Aorta (tissue), 5 donors: ENCODE data around the gene SAP30. TPM values are rescaled to one million over a fixed set of nuclear protein-coding genes. Genes with fewer than 3 reads are reported as not detected.

ENCODE experiments used
- ATAC-seq: fragments of 200-7000 bp; cut with Tn5 transposase; one replicate; pipeline ENCODE4 v1.9.1; 2022; ENCODE audit warnings: moderate library complexity; ENCODE audit not compliant: low FRiP score
- DNase-seq, 2 donors: peaks; one replicate each; pipeline ENCODE4 v3.0.0-alpha.2; 2020
- H3K27ac ChIP-seq, 2 donors: one replicate each; pipeline ENCODE4 v1.5.1; 2013; ENCODE audit warnings: low read length in 2 of 2, mild to moderate bottlenecking in 2 of 2, moderate library complexity in 2 of 2, control low read depth in 1 of 2, inconsistent platforms in 1 of 2, low read depth in 1 of 2
- H3K27me3 ChIP-seq, 2 donors: one replicate each; pipeline ENCODE4 v1.6.1; 2013; ENCODE audit warnings: control low read depth in 1 of 2, low read length in 1 of 2, mild to moderate bottlenecking in 1 of 2, moderate library complexity in 1 of 2; ENCODE audit not compliant: insufficient read depth in 2 of 2, control insufficient read depth in 1 of 2
- H3K36me3 ChIP-seq, 2 donors: one replicate each; pipeline ENCODE4 v1.6.1; 2013; ENCODE audit warnings: control low read depth in 1 of 2, low read length in 1 of 2, mild to moderate bottlenecking in 1 of 2; ENCODE audit not compliant: insufficient read depth in 2 of 2, control insufficient read depth in 1 of 2
- H3K4me1 ChIP-seq, 2 donors: one replicate each; pipeline ENCODE4 v1.6.1; 2013; ENCODE audit warnings: low read length in 2 of 2, control low read depth in 1 of 2, mild to moderate bottlenecking in 1 of 2, moderate library complexity in 1 of 2; ENCODE audit not compliant: insufficient read depth in 2 of 2, control insufficient read depth in 1 of 2
- H3K4me3 ChIP-seq, 2 donors: one replicate each; pipeline ENCODE4 v1.5.1; 2013; ENCODE audit warnings: low read length in 2 of 2, control low read depth in 1 of 2, mild to moderate bottlenecking in 1 of 2
- H3K9me3 ChIP-seq: one replicate; pipeline ENCODE4 v1.6.1; 2013; ENCODE audit warnings: mild to moderate bottlenecking, low read length; ENCODE audit not compliant: control insufficient read depth
- WGBS, 2 donors: extraction: QIAGEN DNeasy Blood & Tissue Kit; methylation state at CpG; one replicate each; pipeline ENCODE4 v1.1.7; 2013; 5-methylcytosine and 5-hydroxymethylcytosine counted together
- intact Hi-C, 2 donors: fragments of 100-400 bp; cut with DNase I; formaldehyde crosslinking; loops; one replicate each; pipeline versions ENCODE4 v1.14.2 to v1.15.0; 2022
- long read RNA-seq, 2 donors: library from polyadenylated mRNA; unstranded; transcript quantifications; one replicate each; pipeline ENCODE4 v2.0.0, GENCODE V29; 2020 to 2021
- polyA plus RNA-seq, 2 donors: library from polyadenylated mRNA; stranded (reverse); fragments of 200-250 nt; gene quantifications; one replicate each; pipeline ENCODE4 v1.2.3, GENCODE V29; 2013
- total RNA-seq, 2 donors: library from RNA; stranded (reverse); fragmentation: NEBNext Ultra II Directional; extraction: Animal tissue kit (Norgen Biotek cat#: 25700); gene quantifications; one replicate each; pipeline ENCODE4 v1.2.1, GENCODE V29; 2021
- donor health status: healthy with polysubstance abuse.
- donor health status: Bipolar disorder and iron deficiency.
- donor health status: DM: no; HTN: no; CAD: no.
- donor health status: DM: no; HTN: no; CAD: no.
- donor health status: DM: yes; HTN: yes; CAD: no.

SAP30 gene, protein sequence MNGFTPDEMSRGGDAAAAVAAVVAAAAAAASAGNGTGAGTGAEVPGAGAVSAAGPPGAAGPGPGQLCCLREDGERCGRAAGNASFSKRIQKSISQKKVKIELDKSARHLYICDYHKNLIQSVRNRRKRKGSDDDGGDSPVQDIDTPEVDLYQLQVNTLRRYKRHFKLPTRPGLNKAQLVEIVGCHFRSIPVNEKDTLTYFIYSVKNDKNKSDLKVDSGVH
- total RNA-seq = 10 to 100 TPM; 33.4 to 34.7 TPM
- 10 to 100 TPM; 19.4 to 25.7 TPM for polyA plus RNA-seq
- long read RNA-seq, donor 1, partial matches to known transcripts = 1 of 2 reads
- long read RNA-seq, donor 1, other reads (novel, unspliced or antisense) = 1 of 2 reads
- long read RNA-seq, donor 2, transcript SAP30-201 (4 exons, 1,108 nt) = major isoform, 19 of 26 reads
- long read RNA-seq, donor 2, partial matches to known transcripts = 1 of 26 reads
- long read RNA-seq, donor 2, other reads (novel, unspliced or antisense) = 6 of 26 reads

DNA sequence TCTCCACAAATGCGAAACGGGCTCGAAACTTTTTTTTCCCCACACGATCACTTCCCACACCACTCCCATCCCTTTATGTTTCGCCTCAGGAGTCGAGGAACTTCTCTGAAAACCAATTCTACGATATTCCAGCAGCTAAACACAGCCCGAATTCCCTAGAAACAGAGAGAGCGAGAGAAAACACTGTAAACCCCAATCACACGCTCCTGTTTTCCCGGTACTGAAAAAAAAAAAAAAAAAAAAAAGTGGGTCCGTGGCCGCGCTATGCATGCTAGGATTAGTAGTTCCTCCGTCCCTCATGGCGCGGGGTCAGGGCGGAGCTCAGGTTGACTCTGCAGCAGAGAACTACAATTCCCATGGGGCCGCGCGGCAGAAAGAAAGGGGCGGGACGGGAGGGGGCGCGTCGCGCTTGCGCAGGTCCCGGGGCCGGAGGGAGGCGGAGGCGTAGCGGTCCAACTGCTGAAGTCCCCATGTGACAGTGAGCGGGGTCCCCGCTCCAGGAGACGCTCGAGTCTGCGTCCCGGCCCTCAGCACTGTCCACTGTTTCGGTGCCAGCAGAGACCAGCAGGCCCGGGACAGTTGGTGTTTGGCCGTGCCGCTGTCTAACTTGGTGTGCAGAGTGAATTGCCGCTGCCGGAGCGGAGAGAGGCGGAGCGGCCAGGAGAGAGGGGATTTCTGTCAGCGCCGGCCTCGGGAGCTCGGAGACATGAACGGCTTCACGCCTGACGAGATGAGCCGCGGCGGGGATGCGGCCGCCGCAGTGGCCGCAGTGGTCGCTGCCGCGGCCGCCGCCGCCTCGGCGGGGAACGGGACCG lies at the start of gene SAP30:
Gene SAP30 (plus strand): TSS at position 478 of the 815 bp plus-strand sequence. CDS start 229 bp downstream, at position 707.
- no peaks in the 10 kb centered on the region for H3K36me3 ChIP-seq
- peak within 1 kb of the TSS; percentile 84 to 88 for H3K4me3 ChIP-seq
- peak; percentile 100 for DNase-seq
- H3K9me3 ChIP-seq = no peaks in the 10 kb centered on the region
- 1% methylated on average over 62 to 72 of the region's 72 CpGs for WGBS, 2 donors
- H3K4me1 ChIP-seq = no peaks in the 10 kb centered on the region
- H3K27ac ChIP-seq = peak within 1 kb of the TSS; percentile 78 to 98
- peak; percentile 98 for ATAC-seq
- no peaks in the 10 kb centered on the region for H3K27me3 ChIP-seq
- intact Hi-C loops = loop anchor here (1.0 to 5.0 kb wide), 5 partner anchors 36 to 152 kb away; partner anchors contain the start of gene HMGB2 (in 2 of the 2)

DNA sequence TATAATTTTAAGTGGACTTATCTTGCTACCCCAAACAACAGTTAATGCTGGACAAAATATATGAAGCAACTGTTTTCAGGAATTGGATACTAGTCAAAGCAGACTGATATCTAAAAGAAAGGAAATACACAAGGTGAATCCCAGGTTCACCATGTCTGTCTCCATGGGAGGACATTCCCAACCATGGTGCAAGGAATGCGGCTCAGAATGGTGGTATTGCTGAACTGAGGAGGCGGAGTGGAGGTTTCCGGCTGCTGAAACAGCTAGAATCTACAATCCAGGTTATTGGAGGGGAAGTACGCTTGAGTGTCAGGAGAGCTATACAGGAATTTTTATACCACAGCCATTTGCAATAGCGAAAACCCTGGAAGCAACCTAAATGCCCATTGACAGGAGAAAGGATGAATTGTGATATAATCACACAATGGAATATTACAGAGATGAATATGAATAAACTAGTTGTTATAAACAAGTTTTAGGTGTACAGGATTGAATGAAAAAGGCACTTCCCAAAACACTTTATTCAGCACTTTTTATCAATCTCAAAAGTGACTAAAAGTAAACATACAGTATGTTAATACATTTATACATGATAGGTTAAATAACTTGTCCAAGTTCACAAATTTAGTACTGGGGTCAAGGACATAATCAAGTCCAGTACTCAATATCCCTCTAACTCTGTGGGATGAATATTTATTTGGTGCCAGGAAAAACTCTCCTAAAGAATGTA lies 45.6 kb upstream of the SAP30 start:
- Histone ChIP-seq H3K4me3 (no peak overlapping the region), H3K27me3 (no peaks in the 10 kb centered on the region), H3K9me3 (no peaks in the 10 kb centered on the region), H3K27ac (no peak overlapping the region), H3K36me3 (no peaks in the 10 kb centered on the region), H3K4me1 (no peaks in the 10 kb centered on the region)
- ATAC-seq (no peak), DNase-seq (no peak)
- 93 to 95% methylated on average over 5 of the region's 5 CpGs for WGBS, 2 donors
- intact Hi-C loops = no loop called here

DNA sequence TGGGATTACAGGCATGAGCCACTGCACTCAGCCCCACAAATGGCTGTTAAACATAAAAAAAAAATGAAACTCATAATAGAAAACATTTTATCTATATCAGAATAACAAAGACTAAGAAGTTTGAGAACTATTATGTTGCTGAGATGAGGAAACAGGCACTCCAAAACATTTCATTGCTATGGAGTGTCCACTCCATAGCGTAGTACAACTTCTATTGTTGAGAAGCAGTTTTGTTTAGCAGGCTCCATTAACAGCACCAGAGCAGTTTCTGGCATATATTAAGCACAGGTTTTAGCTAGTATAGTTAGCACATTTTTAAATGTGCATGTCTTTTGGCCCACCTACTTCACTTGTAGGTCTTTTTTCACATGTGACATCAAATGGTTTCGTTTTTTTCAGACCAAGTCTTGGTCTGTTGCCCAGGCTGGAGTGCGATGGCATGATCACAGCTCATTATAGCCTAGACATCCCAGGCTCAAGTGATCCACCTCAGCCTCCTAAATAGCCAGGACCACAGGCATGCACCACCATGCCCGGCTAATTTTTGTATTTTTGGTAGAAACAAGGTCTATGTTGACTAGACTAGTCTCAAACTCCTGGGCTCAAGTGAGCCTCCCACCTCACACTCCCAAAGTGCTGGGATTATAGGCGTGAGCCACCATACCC lies 42.4 kb upstream of the SAP30 start:
- no peak overlapping the region for H3K4me3 ChIP-seq
- 64 to 70% methylated on average over 5 of the region's 5 CpGs for WGBS, 2 donors
- no peaks in the 10 kb centered on the region for H3K36me3 ChIP-seq
- ATAC-seq (no peak), DNase-seq (no peak)
- H3K9me3 ChIP-seq = no peaks in the 10 kb centered on the region
- intact Hi-C loops = no loop called here
- H3K4me1 ChIP-seq = no peaks in the 10 kb centered on the region
- no peaks in the 10 kb centered on the region for H3K27me3 ChIP-seq
- no peak overlapping the region for H3K27ac ChIP-seq

DNA sequence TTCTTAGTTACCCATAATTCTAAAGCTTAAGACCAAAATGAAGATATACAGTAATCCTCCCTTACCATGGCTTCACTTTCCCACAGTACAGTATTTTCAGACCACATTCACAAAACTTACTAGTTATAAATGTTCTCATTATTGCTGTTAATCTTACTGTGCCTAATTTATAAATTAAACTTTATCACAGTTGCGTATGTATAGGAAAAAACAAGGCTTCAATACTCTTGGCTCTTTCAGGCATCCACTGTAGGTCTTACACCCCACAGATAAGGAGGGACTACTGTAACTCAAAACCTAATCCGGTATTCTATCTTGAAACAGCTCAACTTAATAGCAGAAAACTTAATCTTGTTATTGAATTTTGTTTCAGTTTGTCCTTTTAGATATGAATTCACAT lies 40.2 kb upstream of the SAP30 start:
- WGBS, 2 donors = 72 to 73% methylated on average over 2 of the region's 2 CpGs
- DNase-seq (no peak), ATAC-seq (no peak)
- no peaks in the 10 kb centered on the region for H3K27me3 ChIP-seq
- H3K27ac ChIP-seq = no peak overlapping the region
- intact Hi-C loops = loop anchor here in 1 of 2 donors (5.0 kb wide), 2 partner anchors 42 to 72 kb away; partner anchors contain the start of gene SAP30
- H3K36me3 ChIP-seq = no peaks in the 10 kb centered on the region
- no peaks in the 10 kb centered on the region for H3K9me3 ChIP-seq
- no peak overlapping the region for H3K4me3 ChIP-seq
- H3K4me1 ChIP-seq = no peaks in the 10 kb centered on the region

DNA sequence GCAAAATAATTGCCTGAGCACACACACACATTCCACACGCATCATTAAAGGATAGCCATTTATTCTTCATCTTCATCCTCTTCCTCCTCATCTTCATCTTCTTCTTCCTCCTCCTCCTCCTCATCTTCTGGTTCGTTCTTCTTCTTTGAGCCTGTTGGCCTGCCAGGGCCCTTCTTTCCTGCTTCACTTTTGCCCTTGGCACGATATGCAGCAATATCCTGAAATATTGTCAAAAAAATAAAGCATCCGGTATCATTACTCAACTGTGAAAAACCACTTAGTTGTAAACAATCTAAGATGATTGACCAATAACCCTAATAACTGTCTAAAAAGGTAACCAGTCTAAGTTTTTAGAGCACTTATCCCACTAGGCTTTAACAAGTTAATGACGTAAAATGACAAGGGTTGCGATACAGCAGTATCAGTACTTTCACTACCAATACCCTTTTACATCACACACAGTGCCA lies 38.7 kb upstream of the SAP30 start:
- Histone ChIP-seq H3K36me3 (no peaks in the 10 kb centered on the region), H3K4me3 (no peak overlapping the region), H3K27ac (no peak overlapping the region), H3K4me1 (no peaks in the 10 kb centered on the region), H3K27me3 (no peaks in the 10 kb centered on the region), H3K9me3 (no peaks in the 10 kb centered on the region)
- DNase-seq (no peak), ATAC-seq (no peak)
- intact Hi-C loops = loop anchor here in 1 of 2 donors (5.0 kb wide), 2 partner anchors 40 to 70 kb away; partner anchors contain the start of gene SAP30
- 16 to 19% methylated on average over 6 of the region's 6 CpGs for WGBS, 2 donors

DNA sequence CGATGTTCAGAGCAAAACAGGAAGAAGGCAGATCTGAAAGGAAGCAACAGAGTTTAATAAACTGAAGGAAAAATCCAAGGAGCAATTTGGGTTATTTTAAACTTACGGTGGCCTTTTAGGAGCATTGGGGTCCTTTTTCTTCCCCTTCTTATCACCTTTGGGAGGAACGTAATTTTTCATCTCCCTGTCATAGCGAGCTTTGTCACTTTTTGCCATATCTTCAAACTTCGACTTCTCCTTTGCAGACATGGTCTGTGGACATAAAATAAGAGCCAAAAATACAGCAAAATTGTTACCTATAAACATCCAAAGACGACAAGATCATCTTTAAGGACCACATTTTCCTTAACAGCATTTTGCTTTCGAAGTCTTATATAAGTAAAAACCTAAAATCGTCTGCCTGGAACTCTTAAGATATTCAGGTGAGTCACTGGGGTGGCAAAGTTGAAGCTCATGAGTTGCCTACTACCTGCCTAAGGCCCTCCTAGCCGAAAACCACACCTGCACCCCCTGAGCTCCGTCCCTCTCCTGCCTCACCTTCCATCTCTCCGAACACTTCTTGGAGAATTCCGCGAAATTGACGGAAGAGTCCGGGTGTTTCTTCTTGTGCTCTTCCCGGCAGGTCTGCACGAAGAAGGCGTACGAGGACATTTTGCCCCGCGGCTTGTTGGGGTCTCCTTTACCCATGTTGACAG lies 37.6 kb upstream of the SAP30 start:
- H3K4me1 ChIP-seq = no peaks in the 10 kb centered on the region
- no peaks in the 10 kb centered on the region for H3K9me3 ChIP-seq
- H3K36me3 ChIP-seq = no peaks in the 10 kb centered on the region
- H3K4me3 ChIP-seq = peak overlapping the region; percentile 71 to 99
- DNase-seq = no peak
- intact Hi-C loops = loop anchor here in 1 of 2 donors (5.0 kb wide), 2 partner anchors 39 to 69 kb away; partner anchors contain the start of gene SAP30
- H3K27me3 ChIP-seq = no peaks in the 10 kb centered on the region
- WGBS, 2 donors = 3% methylated on average over 21 of the region's 21 CpGs
- H3K27ac ChIP-seq = peak overlapping the region in 1 of 2 donors; percentile 90
- ATAC-seq = no peak

DNA sequence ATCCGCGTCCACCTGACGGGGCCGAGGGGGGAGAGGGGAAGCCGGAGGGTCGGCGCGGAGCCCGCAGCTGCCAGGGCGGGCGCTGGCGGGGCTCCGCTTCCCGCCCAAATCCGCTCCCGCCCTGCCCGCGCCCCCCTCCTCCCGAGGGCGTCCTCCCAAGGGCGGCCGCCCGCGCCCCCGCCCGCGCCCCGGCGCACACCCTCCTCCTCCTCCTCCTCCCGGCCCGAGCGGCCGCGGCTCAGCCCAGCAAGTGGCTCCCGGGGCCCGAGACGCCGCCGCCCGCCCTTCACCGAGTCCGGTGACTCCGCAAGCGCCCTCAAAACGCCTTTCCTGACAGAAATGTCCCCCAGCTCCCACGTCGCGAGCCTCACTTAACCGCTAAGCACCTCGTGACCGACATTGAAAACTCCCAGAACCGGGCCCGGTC lies 37.1 kb upstream of the SAP30 start:
- no peaks in the 10 kb centered on the region for H3K36me3 ChIP-seq
- H3K27me3 ChIP-seq = no peaks in the 10 kb centered on the region
- peak; percentile 78 to 86 for DNase-seq
- peak; percentile 82 for ATAC-seq
- H3K27ac ChIP-seq = peak overlapping the region; percentile 89 to 90
- no peaks in the 10 kb centered on the region for H3K9me3 ChIP-seq
- intact Hi-C loops = loop anchor here (1.0 to 5.0 kb wide), 4 partner anchors 37 to 69 kb away; partner anchors contain the start of genes SAP30 (in 2 of the 2) and SCRG1 (in 1 of the 2)
- no peaks in the 10 kb centered on the region for H3K4me1 ChIP-seq
- WGBS, 2 donors = 0 to 1% methylated on average over 32 to 53 of the region's 53 CpGs
- peak overlapping the region; percentile 71 to 99 for H3K4me3 ChIP-seq
